BLaER1 (cell line): Measurements from ENCODE around the gene KRT86.
A peak's percentile ranks its signal among the peaks of the same experiment; 100 is the strongest.
"Not testable (repeated sequence)": the region's sequence is repeated elsewhere in the genome, so short reads cannot be mapped to it uniquely, and the experiment has no call there.

Source experiments
- H3K27ac ChIP-seq: shearing (Covaris generic); formaldehyde crosslinking; 2 replicates; pipeline ENCODE4 v1.8.1; 2022
- H3K27me3 ChIP-seq: shearing (Covaris generic); formaldehyde crosslinking; 2 replicates; pipeline ENCODE4 v1.8.1; 2022
- H3K36me3 ChIP-seq: shearing (Covaris generic); formaldehyde crosslinking; 2 replicates; pipeline ENCODE4 v1.8.1; 2022
- H3K4me1 ChIP-seq: shearing (Covaris generic); formaldehyde crosslinking; 2 replicates; pipeline ENCODE4 v1.8.1; 2022
- H3K4me2 ChIP-seq: shearing (Covaris generic); formaldehyde crosslinking; 2 replicates; pipeline ENCODE4 v1.8.1; 2022
- H3K4me3 ChIP-seq: shearing (Covaris generic); formaldehyde crosslinking; 2 replicates; pipeline ENCODE4 v1.8.1; 2022
- H3K9ac ChIP-seq: shearing (Covaris generic); formaldehyde crosslinking; 2 replicates; pipeline ENCODE4 v1.8.1; 2022
- H3K9me3 ChIP-seq: shearing (Covaris generic); formaldehyde crosslinking; 2 replicates; pipeline ENCODE4 v1.8.1; 2022
- H4K20me1 ChIP-seq: shearing (Covaris generic); formaldehyde crosslinking; 2 replicates; pipeline ENCODE4 v1.8.1; 2022
- Cebpa-rat ChIP-seq: shearing (Covaris generic); IDR thresholded peaks from 2 replicates; pipeline ENCODE4 v1.8.1; 2022

Gene KRT86

DNA sequence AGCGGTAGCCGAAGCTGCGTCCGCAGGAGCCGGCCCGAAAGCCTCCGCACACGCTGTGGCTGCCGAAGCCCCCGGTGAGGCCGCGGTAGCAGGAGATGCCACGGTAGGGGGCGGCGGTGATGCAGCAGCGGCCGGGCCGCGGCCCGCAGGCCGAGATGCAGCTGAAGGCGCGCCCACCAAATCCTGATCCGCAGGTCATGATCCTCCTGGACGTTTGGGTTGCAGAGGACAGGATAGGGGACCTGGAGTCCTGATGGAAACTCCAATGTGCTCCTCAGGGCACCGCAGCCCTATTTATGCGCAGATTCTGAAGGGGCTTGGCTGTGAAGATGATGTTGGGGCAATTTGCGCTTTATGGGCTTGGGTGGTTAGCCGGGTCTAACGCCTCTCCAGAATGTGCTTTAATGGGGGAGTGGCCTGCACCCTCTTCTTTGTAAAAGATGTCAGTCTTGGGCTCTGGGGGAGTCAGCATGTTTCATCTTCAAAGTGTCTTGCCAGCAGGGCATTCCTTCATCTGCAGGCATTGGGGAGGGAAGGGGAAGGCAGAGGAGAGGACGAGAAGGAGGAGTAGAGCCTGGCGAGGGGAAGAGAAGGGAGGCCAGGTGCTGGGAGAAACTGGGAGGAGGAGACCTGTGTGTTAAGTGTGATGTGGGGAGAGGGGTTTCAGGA is 17.0 kb downstream of the KRT86 start, which contains the start of gene KRT81:
KRT81 (minus strand) TSS at position 268 of the 669 bp plus-strand sequence; CDS start at position 199, 69 bp downstream.
- Histone ChIP-seq H3K4me3 (no peak within 1 kb of the TSS), H3K27ac (no peak within 1 kb of the TSS), H3K9me3 (no peaks in the 10 kb centered on the region), H3K36me3 (no peaks in the 10 kb centered on the region), H4K20me1 (no peaks in the 10 kb centered on the region), H3K9ac (no peak within 1 kb of the TSS), H3K4me2 (no peak within 1 kb of the TSS), H3K4me1 (peaks cover 10% of the 10 kb centered on the region), H3K27me3 (no peaks in the 10 kb centered on the region)
- no peak for TF ChIP-seq Cebpa-rat

DNA sequence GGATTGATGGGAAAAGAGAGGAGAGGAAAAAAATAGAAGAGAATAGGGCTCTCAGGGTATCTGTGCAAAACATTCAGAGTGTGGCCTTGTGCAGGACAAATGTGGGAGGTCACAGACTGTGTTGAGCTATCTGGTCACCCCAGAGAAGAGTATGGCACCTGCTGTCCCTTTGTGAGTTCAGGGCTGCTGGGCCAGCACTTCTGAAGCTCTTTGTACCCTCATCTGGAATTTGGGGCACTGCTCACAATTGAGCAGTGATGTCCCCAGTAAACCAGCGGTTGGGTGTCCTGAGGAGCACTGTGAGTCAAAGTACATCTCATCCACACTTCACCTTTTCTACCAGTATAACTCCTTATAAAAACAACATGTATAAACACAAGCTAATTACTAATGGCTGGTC is 19.5 kb downstream of the KRT86 start:
- no peaks in the 10 kb centered on the region for H3K9me3 ChIP-seq
- H3K36me3 ChIP-seq = no peaks in the 10 kb centered on the region
- no peak overlapping the region for H3K4me2 ChIP-seq
- H3K27me3 ChIP-seq = no peaks in the 10 kb centered on the region
- H3K4me3 ChIP-seq = no peak overlapping the region
- no peak overlapping the region for H3K27ac ChIP-seq
- no peak overlapping the region for H3K9ac ChIP-seq
- H4K20me1 ChIP-seq = no peaks in the 10 kb centered on the region
- no peaks in the 10 kb centered on the region for H3K4me1 ChIP-seq
- no peak for TF ChIP-seq Cebpa-rat

DNA sequence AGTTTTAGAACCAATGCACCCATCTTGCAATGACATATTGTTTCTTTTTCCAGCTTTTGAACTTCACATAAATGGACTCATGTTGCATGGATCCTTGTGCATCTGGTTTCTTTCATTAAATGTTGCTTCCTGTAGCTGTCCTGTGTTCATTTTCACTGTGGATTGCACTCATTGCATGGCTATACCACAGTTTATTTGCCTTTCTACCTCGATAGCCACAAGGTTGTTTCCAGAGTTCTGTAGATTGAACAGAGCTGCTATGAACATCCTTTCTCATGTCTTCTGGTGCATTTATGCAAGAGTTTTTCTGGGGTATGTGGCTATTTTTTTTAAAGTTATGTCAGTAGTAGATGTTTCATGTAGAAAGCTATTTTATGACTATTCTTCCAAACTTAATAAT is 20.4 kb downstream of the KRT86 start:
- Histone ChIP-seq H3K27ac (no peak overlapping the region), H3K9me3 (no peaks in the 10 kb centered on the region), H3K36me3 (no peaks in the 10 kb centered on the region), H3K4me1 (no peaks in the 10 kb centered on the region), H4K20me1 (no peaks in the 10 kb centered on the region), H3K27me3 (no peaks in the 10 kb centered on the region), H3K4me3 (no peak overlapping the region), H3K4me2 (no peak overlapping the region), H3K9ac (no peak overlapping the region)
- no peak for TF ChIP-seq Cebpa-rat

DNA sequence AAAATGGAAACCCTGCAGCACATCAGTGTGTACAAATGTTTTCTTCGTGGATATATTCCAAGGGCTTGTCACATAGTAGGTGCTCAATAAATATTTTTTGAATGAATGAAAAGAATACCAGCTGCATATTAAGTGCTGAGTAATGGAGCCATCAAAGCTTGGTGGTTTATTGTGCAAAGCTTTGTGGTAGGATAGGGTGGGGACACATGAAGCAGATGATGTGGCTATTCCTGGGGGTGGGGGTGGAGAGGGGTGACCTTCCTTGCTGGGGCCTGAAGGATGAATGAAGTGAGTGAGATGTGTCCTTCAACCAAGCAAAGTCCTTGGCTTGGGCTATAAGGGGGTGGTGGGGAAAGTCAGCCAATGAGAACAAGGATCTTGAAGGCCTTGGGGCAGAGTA is 21.2 kb downstream of the KRT86 start:
- Histone ChIP-seq H3K27ac (no peak overlapping the region), H3K4me3 (no peak overlapping the region), H3K36me3 (no peaks in the 10 kb centered on the region), H4K20me1 (no peaks in the 10 kb centered on the region), H3K9ac (no peak overlapping the region), H3K27me3 (no peaks in the 10 kb centered on the region), H3K4me2 (no peak overlapping the region), H3K4me1 (no peaks in the 10 kb centered on the region), H3K9me3 (no peaks in the 10 kb centered on the region)
- TF ChIP-seq Cebpa-rat = no peak

GRCh38 chr12:52296572-52297215 is 22.2 kb downstream of the KRT86 start:
- no peak for TF ChIP-seq Cebpa-rat
- Histone ChIP-seq H3K27me3 (no peaks in the 10 kb centered on the region), H3K4me3 (no peak overlapping the region), H4K20me1 (no peaks in the 10 kb centered on the region), H3K9me3 (no peaks in the 10 kb centered on the region), H3K9ac (no peak overlapping the region), H3K27ac (no peak overlapping the region), H3K36me3 (no peaks in the 10 kb centered on the region), H3K4me1 (no peaks in the 10 kb centered on the region), H3K4me2 (no peak overlapping the region)

DNA sequence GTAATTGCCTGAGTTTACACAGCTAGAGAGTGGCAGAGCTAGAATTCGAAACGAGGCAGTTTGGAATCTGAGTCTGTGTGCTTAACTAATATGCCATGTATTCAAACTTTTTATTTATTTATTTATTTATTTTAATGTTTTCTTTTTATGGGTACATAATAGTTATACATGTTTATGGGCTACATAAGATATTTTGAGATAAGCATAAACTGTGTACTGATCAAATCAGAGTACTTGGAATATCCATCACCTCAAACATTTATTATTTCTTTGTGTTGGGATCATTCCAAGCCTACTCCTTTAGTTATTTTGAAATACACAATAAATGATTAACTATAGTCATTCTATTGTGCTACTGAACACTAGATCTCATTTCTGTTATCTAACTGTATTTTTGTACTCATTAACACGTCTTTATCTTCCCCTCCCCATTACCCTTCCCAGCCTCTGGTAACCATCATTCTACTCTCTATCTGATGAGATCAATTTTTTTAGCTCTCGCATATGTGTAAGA is 24.3 kb downstream of the KRT86 start:
- H3K27me3 ChIP-seq = no peaks in the 10 kb centered on the region
- no peaks in the 10 kb centered on the region for H3K9me3 ChIP-seq
- H3K9ac ChIP-seq = no peak overlapping the region
- no peaks in the 10 kb centered on the region for H3K36me3 ChIP-seq
- TF ChIP-seq Cebpa-rat = no peak
- no peak overlapping the region for H3K4me3 ChIP-seq
- H3K27ac ChIP-seq = no peak overlapping the region
- no peaks in the 10 kb centered on the region for H4K20me1 ChIP-seq
- H3K4me1 ChIP-seq = no peaks in the 10 kb centered on the region
- no peak overlapping the region for H3K4me2 ChIP-seq

DNA sequence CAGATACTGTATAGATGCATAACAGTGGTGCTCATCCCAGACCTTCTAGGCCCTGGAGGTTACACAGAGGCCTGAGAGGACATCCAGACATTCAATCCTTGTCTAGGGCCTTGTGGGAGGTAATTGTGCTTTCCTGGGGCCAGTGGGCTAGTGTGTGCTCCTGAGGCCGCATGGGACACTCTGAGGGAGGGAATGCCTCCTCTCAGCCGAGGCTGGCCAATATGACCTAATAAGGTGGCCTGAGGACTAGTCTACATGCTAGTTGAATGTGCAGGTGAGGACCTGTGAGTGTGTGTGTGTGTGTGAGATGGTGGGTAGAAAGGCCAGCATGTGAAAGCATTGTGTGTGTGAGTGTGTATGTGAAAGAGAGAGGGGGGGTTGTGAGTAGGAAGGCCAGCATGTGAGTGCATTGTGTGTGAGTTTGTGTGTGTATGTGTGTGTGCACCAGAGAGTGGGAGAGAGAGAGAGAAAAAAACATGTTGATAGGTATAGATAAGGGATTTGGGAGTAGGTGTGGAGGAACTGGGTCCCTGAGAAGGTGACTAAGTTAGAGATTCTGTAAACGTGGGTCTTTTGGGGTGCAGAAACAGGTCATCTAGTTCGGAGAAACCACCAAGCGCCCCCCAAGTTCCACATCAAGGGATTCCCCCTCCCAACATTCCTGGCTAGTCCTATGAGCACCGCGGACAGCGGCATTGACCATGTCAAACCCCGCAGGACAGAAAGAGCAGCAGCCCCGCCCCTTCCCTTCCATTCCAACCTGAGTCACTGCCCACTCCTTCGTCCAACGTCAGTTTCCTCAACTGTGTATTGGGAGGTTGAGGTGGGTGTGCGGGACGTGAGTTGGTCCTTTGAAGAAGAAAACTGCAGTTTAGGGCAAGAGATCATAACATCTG is 26.6 kb downstream of the KRT86 start:
- H3K36me3 ChIP-seq = no peaks in the 10 kb centered on the region
- no peak for TF ChIP-seq Cebpa-rat
- no peak overlapping the region for H3K9ac ChIP-seq
- no peaks in the 10 kb centered on the region for H4K20me1 ChIP-seq
- H3K4me3 ChIP-seq = no peak overlapping the region
- H3K4me1 ChIP-seq = peaks cover 16% of the 10 kb centered on the region
- H3K27ac ChIP-seq = no peak overlapping the region
- no peak overlapping the region for H3K4me2 ChIP-seq
- no peaks in the 10 kb centered on the region for H3K9me3 ChIP-seq
- H3K27me3 ChIP-seq = no peaks in the 10 kb centered on the region

GRCh38 chr12:52301721-52302120 is 27.3 kb downstream of the KRT86 start:
- not testable (repeated sequence) for H3K4me2 ChIP-seq, H3K4me3 ChIP-seq, H3K9ac ChIP-seq, H4K20me1 ChIP-seq, H3K27ac ChIP-seq, H3K27me3 ChIP-seq, H3K9me3 ChIP-seq, H3K36me3 ChIP-seq
- H3K4me1 ChIP-seq = peaks cover 16% of the 10 kb centered on the region

GRCh38 chr12:52302242-52302914 is 27.9 kb downstream of the KRT86 start:
- not testable (repeated sequence) for H3K9me3 ChIP-seq, H3K4me3 ChIP-seq, H3K36me3 ChIP-seq, H3K4me2 ChIP-seq, H3K9ac ChIP-seq, H4K20me1 ChIP-seq, H3K27ac ChIP-seq
- peaks cover 11% of the 10 kb centered on the region for H3K27me3 ChIP-seq
- peaks cover 16% of the 10 kb centered on the region for H3K4me1 ChIP-seq

DNA sequence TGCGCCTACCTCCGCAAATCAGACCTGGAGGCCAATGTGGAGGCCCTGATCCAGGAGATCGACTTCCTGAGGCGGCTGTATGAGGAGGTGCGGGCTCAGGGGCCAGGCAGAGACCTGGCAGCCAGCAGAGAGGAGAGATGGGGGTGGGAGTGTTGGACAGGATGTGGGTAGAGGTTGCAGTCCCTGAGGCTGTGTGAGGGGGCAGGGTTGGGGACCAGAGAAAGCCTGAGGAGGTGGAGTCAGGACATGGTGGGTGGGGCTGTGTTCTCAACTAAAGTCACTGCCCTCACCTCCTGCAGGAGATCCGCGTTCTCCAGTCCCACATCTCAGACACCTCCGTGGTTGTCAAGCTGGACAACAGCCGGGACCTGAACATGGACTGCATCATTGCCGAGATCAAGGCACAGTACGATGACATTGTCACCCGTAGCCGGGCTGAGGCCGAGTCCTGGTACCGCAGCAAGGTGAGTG is 30.5 kb downstream of the KRT86 start:
- Histone ChIP-seq H3K27me3 (peaks cover 37% of the 10 kb centered on the region), H3K4me1 (peaks cover 16% of the 10 kb centered on the region), H3K4me2 (peak overlapping the region; percentile 72)
- H4K20me1 ChIP-seq, H3K9me3 ChIP-seq, H3K9ac ChIP-seq, H3K27ac ChIP-seq, H3K36me3 ChIP-seq, H3K4me3 ChIP-seq: not testable (repeated sequence)
